ENCODE measurements around the gene IGF2BP2. TPM values are rescaled to one million over a fixed set of nuclear protein-coding genes. Genes with fewer than 3 reads are reported as not detected.
A peak's percentile ranks its signal among the peaks of the same experiment; 100 is the strongest.

Gene IGF2BP2
- total and polyA plus RNA-seq, 9 of the 15 experiments (the other 6 are each of a cell fraction or from before 2014, with no cell fraction given) = 3.2 to 59.6 (median 30.5) TPM

DNA sequence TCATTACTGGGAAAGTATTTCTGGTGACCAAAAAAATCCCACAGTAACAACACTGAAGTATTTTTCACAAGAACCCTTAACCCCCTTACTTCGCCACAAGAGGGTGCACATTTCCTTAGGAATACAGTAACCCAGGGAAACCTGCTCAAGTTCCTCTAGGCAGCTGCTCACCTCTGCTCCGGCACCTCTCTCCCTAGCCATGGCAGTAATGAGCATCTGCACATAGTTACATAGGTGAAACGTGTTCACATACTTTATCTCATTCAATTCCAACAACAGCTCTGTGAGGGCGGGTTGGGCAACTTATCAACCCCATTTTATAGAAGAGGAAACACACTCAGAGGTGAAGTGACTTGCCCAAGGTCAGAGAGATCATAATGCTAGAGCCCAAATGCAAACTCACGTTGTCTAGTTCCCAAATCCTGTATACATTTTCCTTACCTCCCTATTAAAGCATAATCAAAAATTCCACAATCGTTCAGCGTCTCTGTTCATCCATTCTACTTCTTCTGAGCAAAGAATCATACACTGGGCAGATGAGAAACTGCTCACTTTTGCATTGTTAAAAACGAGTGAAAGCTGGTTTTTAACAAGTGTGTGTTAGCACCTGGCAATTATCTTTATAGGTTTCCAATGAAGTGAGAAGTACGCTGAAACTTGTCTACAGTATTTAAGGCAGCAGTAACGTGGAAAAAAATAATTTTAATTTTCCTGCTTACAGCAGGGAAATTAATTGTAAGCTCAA lies 90.7 kb downstream of the IGF2BP2 start (continued):
- TF ChIP-seq MXI1 (IDR thresholded peaks at IDR 0.05; ENCODE audit: low read depth, low read length) = 0 out of 2 replicates have a peak, but pooled peaks have one; percentile 43
- no peak for TF ChIP-seq CBFA2T3 (IDR thresholded peaks at IDR 0.05)
- TF ChIP-seq NR2C1 (IDR thresholded peaks at IDR 0.05) = no peak
- TF ChIP-seq NR2C1 (tag; IDR thresholded peaks at IDR 0.05) = no peak
- TF ChIP-seq ETV5 (CRISPR knock-in tag; IDR thresholded peaks at IDR 0.05; ENCODE audit: low read depth) = peak; percentile 39; the same call in 1 of the 2 replicates
- TF ChIP-seq ZNF12 (CRISPR knock-in tag; IDR thresholded peaks at IDR 0.05) = no peak
- no peak for TF ChIP-seq HNRNPUL1 (IDR thresholded peaks at IDR 0.05; ENCODE audit: low read length)
- TF ChIP-seq, protein P1, sequence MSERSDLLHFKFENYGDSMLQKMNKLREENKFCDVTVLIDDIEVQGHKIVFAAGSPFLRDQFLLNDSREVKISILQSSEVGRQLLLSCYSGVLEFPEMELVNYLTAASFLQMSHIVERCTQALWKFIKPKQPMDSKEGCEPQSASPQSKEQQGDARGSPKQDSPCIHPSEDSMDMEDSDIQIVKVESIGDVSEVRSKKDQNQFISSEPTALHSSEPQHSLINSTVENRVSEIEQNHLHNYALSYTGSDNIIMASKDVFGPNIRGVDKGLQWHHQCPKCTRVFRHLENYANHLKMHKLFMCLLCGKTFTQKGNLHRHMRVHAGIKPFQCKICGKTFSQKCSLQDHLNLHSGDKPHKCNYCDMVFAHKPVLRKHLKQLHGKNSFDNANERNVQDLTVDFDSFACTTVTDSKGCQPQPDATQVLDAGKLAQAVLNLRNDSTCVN (CRISPR knock-in tag; IDR thresholded peaks at IDR 0.05) = no peak
- TF ChIP-seq, protein P2, sequence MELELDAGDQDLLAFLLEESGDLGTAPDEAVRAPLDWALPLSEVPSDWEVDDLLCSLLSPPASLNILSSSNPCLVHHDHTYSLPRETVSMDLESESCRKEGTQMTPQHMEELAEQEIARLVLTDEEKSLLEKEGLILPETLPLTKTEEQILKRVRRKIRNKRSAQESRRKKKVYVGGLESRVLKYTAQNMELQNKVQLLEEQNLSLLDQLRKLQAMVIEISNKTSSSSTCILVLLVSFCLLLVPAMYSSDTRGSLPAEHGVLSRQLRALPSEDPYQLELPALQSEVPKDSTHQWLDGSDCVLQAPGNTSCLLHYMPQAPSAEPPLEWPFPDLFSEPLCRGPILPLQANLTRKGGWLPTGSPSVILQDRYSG (tag; conservative IDR thresholded peaks at IDR 0.05; ENCODE audit: low read depth) = 0 out of 2 replicates have a peak, but pooled peaks have one; percentile 41
- no peak for TF ChIP-seq RNF2 (IDR thresholded peaks at IDR 0.05)
- TF ChIP-seq, protein P3, sequence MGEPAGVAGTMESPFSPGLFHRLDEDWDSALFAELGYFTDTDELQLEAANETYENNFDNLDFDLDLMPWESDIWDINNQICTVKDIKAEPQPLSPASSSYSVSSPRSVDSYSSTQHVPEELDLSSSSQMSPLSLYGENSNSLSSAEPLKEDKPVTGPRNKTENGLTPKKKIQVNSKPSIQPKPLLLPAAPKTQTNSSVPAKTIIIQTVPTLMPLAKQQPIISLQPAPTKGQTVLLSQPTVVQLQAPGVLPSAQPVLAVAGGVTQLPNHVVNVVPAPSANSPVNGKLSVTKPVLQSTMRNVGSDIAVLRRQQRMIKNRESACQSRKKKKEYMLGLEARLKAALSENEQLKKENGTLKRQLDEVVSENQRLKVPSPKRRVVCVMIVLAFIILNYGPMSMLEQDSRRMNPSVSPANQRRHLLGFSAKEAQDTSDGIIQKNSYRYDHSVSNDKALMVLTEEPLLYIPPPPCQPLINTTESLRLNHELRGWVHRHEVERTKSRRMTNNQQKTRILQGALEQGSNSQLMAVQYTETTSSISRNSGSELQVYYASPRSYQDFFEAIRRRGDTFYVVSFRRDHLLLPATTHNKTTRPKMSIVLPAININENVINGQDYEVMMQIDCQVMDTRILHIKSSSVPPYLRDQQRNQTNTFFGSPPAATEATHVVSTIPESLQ (CRISPR knock-in tag; IDR thresholded peaks at IDR 0.05) = no peak; the same call in 1 of the 2 replicates
- TF ChIP-seq SMAD3 (CRISPR knock-in tag; conservative IDR thresholded peaks at IDR 0.05) = no peak
- no peak for TF ChIP-seq HEY1 (CRISPR knock-in tag; IDR thresholded peaks at IDR 0.05; ENCODE audit: borderline replicate concordance)
- TF ChIP-seq SMARCA4 (IDR thresholded peaks at IDR 0.05) = no peak
- no peak for TF ChIP-seq SIN3B (IDR thresholded peaks at IDR 0.05; ENCODE audit: low read depth)
- no peak for TF ChIP-seq IFI16 (CRISPR knock-in tag; IDR thresholded peaks at IDR 0.05)
- TF ChIP-seq, protein P4, sequence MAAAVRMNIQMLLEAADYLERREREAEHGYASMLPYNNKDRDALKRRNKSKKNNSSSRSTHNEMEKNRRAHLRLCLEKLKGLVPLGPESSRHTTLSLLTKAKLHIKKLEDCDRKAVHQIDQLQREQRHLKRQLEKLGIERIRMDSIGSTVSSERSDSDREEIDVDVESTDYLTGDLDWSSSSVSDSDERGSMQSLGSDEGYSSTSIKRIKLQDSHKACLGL (CRISPR knock-in tag; IDR thresholded peaks at IDR 0.05; ENCODE audit: borderline replicate concordance, poor library complexity, severe bottlenecking) = no peak
- 0 out of 2 replicates have a peak, but pooled peaks have one; percentile 62 for TF ChIP-seq ZNF584 (CRISPR knock-in tag; IDR thresholded peaks at IDR 0.05; ENCODE audit: low read depth)
- TF ChIP-seq ZEB2 (IDR thresholded peaks at IDR 0.05) = peak; percentile 75
- TF ChIP-seq ZNF75A (CRISPR knock-in tag; IDR thresholded peaks at IDR 0.05) = no peak
- TF ChIP-seq SPI1 (IDR thresholded peaks at IDR 0.05; ENCODE audit: borderline replicate concordance, low read depth, low read length) = no peak
- TF ChIP-seq CBX8 (IDR thresholded peaks at IDR 0.05; ENCODE audit: borderline replicate concordance, extremely low read depth, low read depth, low read length, poor library complexity, severe bottlenecking) = no peak
- TF ChIP-seq ZNF408 (CRISPR knock-in tag; IDR thresholded peaks at IDR 0.05; ENCODE audit: low read depth) = no peak
- TF ChIP-seq SMARCB1 (IDR thresholded peaks at IDR 0.05; ENCODE audit: insufficient read length, low read depth) = no peak
